Measurements from ENCODE around the gene FTCD. TPM values are rescaled to one million over a fixed set of nuclear protein-coding genes. Genes with fewer than 3 reads are reported as not detected.

Gene FTCD
- total RNA-seq, 1 experiment from 2014 or later = 6.7 TPM

DNA sequence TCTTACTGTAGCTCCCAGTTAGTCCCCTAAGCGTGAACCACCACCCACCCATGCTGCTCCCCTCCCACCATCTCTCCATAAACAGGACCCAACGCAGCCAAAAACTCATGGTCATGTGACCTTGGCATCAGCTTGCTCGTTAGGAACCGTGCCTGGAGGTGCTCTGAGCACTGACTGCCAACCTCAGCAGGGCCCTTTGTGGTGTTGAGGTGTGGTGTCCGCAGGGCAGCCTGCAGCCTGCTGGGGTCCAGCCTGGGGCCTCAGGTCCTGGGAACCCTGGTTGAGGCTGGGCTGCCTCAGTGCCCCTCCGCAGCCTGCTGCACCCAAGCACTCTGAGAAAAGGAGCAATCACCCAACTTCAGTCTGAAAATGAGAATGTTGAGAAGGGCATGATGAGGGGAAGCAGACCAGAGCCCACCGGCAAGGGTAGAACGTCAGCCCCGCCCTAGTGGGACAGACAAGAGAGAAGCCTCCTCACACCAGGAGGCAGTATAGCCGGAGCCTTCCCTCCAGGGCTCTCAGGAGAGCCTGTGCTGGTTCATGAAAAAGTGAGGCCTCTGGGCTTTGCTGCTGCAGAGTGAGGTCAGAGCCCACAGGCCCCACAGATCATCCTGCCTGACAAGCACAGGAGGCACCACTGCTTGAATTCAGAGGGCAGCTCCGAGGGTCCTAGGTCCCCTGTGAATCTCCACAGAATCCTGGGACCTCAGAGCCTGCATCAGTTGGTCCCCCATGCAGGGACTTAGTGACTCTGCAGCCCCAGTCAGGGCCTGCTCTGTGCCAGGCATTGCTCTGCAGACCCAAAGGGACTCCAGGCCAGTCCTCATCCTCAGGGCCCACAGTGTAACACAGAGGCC, 62.3 kb downstream of the FTCD start:
- Histone ChIP-seq H3K79me2 (ENCODE audit: insufficient read depth, low read length) (no peaks in the 10 kb centered on the region), H3K14ac (ENCODE audit: insufficient read depth, low read length) (no peak overlapping the region; the same call in 1 of the 2 replicates), H3K4ac (ENCODE audit: low read depth, low read length) (no peak overlapping the region), H3K4me2 (ENCODE audit: insufficient read depth, insufficient read length, low read length) (no peak overlapping the region), H3K79me1 (ENCODE audit: insufficient read depth, low read depth, low read length, poor library complexity, severe bottlenecking) (no peaks in the 10 kb centered on the region), H4K5ac (ENCODE audit: insufficient read length, low read depth, low read length) (no peak overlapping the region), H2AK5ac (ENCODE audit: insufficient read length, low read length) (no peak overlapping the region), H2BK120ac (ENCODE audit: low read depth, low read length, poor library complexity, severe bottlenecking) (no peak overlapping the region), H4K91ac (ENCODE audit: insufficient read length, low read depth, low read length) (no peak overlapping the region), H3K9ac (ENCODE audit: extremely low read depth, insufficient read length, low read length) (no peak overlapping the region), H2BK20ac (ENCODE audit: low read depth, low read length, poor library complexity, severe bottlenecking) (no peak overlapping the region), H2BK5ac (ENCODE audit: insufficient read length, low read length) (no peak overlapping the region), H2AFZ (ENCODE audit: low read length) (no peak overlapping the region), H3T11ph (ENCODE audit: low read length) (no peak overlapping the region), H3K56ac (ENCODE audit: insufficient read length, low read depth, low read length) (no peak overlapping the region), H3K9me3 (ENCODE audit: control insufficient read depth, low read depth, low read length) (peaks cover 17% of the 10 kb centered on the region), H3K4me1 (ENCODE audit: insufficient read depth, low read length) (no peaks in the 10 kb centered on the region), H3K23ac (ENCODE audit: insufficient read length, low read depth, low read length) (no peak overlapping the region), H4K8ac (replicated peaks; ENCODE audit: insufficient read length, low read depth, low read length) (no peak overlapping the region), H2BK12ac (ENCODE audit: insufficient read length, low read depth, low read length) (no peak overlapping the region), H2BK15ac (ENCODE audit: low read depth, low read length) (no peak overlapping the region), H3K23me2 (ENCODE audit: insufficient read length, low read depth, low read length, poor library complexity, severe bottlenecking) (peaks cover 3% of the 10 kb centered on the region), H3K18ac (ENCODE audit: insufficient read length, low read depth, low read length) (no peak overlapping the region), H3K27ac (ENCODE audit: insufficient read length, low read depth, low read length) (no peak overlapping the region), H3K27me3 (ENCODE audit: insufficient read depth, low read length) (peaks cover 2% of the 10 kb centered on the region; the same call in 1 of the 2 replicates), H4K20me1 (ENCODE audit: control insufficient read depth, insufficient read depth, insufficient read length) (no peaks in the 10 kb centered on the region)
- TF ChIP-seq, protein P1, sequence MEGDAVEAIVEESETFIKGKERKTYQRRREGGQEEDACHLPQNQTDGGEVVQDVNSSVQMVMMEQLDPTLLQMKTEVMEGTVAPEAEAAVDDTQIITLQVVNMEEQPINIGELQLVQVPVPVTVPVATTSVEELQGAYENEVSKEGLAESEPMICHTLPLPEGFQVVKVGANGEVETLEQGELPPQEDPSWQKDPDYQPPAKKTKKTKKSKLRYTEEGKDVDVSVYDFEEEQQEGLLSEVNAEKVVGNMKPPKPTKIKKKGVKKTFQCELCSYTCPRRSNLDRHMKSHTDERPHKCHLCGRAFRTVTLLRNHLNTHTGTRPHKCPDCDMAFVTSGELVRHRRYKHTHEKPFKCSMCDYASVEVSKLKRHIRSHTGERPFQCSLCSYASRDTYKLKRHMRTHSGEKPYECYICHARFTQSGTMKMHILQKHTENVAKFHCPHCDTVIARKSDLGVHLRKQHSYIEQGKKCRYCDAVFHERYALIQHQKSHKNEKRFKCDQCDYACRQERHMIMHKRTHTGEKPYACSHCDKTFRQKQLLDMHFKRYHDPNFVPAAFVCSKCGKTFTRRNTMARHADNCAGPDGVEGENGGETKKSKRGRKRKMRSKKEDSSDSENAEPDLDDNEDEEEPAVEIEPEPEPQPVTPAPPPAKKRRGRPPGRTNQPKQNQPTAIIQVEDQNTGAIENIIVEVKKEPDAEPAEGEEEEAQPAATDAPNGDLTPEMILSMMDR (conservative IDR thresholded peaks at IDR 0.05) = no peak
- WGBS (ENCODE audit: extremely low coverage, insufficient read length, low lambda C conversion rate) = no CpG with 5 or more reads among the region's 11 CpGs
- H3K4me3 Mint-ChIP-seq = no peak overlapping the region
- DNase-seq = no peak
- H3K36me3 Mint-ChIP-seq (ENCODE audit: insufficient read depth in 1 of 3, low read depth in 3 of 3) = peaks cover 15 to 18% (median 16%) of the 10 kb centered on the region in 3 experiments
- H3K4me1 Mint-ChIP-seq = peaks cover 4 to 5% of the 10 kb centered on the region in 2 experiments
- no peak overlapping the region for H3K27ac Mint-ChIP-seq
- peaks cover 16% of the 10 kb centered on the region for H3K27me3 Mint-ChIP-seq (ENCODE audit: low read depth)
- peaks cover 38 to 53% of the 10 kb centered on the region in 2 experiments for H3K9me3 Mint-ChIP-seq
